Stimulated activated CD4-positive, alpha-beta T cell treated with anti-CD3 and anti-CD28 coated beads, Interleukin-12 subunit alpha, Interleukin-12 subunit beta, amount 100 ng/mL, for 24 hours (primary cell): ENCODE measurements around the gene UNC5B.

Experiments
- DNase-seq, 2 experiments: peaks; one replicate each; pipeline ENCODE4 v3.0.0-alpha.2; 2020; ENCODE audit warnings: low read depth in 2 of 2

The UNC5B gene

DNA sequence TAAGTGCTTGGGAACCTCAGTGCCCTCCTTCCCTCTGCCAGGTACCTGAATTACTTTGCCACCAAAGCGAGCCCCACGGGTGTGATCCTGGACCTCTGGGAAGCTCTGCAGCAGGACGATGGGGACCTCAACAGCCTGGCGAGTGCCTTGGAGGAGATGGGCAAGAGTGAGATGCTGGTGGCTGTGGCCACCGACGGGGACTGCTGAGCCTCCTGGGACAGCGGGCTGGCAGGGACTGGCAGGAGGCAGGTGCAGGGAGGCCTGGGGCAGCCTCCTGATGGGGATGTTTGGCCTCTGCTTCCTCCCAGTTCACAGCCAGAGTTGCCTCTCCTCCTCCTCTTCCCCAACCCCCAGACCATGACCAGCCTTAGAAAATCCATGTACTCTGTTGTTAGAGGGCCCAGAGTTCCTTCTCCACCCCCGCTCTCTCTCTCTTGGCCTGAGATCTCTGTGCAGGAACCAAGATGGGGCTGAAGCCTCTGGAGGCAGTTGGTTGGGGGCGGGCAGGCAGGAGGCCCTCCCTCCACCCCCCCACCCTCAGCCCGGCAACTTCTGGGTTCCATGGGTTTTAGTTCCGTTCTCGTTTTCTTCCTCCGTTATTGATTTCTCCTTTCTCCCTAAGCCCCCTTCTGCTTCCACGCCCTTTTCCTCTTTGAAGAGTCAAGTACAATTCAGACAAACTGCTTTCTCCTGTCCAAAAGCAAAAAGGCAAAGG is 86.9 kb downstream of the UNC5B start:
- no peak for DNase-seq

DNA sequence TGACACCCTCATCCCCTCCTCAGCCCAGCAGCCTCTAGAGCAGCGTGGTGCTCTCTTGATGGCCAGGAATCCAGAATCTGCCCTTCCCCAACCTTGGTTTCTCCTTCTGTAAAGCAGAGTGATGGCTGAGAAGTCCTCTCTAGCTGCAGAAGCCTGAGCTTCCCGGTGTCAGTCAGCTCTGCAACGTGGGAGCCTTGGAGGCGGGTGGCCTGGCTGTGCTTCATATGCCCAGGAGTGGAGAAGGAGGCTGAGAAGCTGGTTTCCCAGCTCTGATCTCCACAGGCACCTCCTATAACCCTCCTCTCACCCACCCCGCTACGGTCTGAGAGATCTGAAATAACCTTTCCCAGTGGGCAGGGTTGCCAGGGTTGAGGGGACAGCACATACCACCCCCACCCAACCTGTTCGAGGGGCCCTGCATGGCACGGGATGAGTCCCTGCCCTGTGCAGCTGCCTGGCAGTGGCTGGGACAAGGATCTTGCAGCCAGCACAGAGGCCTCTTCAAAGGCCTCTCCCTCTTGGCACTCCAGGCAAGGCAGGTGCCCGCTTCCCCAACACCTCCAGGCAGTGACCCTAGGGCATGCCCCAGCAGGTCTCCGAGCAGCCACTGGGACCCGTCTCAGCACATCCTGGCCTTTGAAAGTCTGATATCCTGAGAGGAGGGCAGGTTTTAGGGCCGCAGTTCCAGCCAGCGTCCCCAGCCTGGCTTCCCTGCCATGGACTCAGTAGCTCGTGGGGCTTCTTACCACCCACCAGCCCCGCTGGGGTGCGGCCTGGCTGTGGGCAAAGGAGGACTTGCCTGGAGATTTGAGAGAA is 88.4 kb downstream of the UNC5B start:
- DNase-seq: no peak

DNA sequence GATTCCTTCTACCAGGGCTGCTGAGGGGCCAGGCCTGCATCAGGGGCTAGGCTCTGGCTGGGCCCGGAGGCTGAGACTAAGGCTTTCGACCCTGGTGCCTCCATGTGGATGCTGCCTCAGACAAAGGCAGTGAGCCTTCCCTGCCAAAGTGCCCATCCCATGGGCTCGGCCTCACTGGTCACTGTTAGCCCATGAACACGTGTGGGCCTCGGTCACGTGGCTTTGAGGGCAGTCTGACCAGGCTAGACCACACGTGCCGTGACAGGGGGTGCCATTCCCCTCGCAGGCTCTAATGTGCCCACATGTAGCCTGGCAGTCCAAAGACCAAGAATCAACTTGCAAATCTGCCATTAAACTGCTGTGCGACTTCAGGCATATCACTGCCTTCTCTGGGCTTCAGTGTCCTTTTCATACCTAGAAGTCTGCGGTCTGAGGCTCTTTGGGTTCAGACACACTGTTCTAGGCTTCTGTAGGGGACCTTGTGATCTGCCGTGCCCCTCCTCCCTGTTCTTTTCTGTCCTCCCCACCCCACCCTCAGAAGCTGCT is 89.1 kb downstream of the UNC5B start:
- no peak for DNase-seq

- no peak for DNase-seq
These were observed 90.1 kb downstream of the UNC5B start for GRCh38 chr10:71302451-71302850.

DNA sequence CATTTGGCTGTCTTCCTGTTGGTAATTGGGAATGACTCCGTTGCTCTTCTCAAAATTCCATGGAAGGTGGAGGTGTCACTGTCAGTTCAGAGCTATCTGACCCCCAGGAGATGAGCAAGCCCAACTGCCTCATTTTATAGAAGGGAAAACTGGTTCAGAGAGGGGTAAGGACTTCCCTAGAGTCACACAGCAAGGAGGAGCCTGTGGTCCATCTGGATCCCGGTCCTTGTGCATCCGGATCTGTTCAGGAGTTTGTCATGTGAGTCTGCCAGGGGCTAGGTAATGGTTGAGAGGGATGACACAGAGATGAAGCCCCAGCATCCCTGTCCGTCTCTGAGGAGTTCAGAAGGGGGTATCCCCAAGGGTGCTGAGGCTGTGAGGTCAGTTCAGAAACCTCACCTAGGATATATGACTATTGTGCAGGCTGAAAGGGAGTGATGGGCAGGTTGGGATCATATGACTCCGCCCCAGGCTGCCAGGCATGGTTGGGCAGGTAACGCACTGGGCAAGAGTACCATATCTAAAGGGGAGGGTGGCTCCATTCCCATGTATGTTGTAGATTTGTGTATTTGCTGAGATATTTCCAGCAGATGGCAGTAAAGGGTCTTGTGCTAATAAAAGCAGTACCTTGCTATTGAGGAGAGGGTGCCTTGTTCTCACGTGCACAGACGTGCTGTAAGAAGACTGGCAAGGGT is 90.7 kb downstream of the UNC5B start:
- DNase-seq: no peak

GRCh38 chr10:71303569-71303907 is 91.2 kb downstream of the UNC5B start:
- DNase-seq: no peak

- DNase-seq: no peak
These were observed 92.5 kb downstream of the UNC5B start for GRCh38 chr10:71304914-71305313.

- no peak for DNase-seq
These were observed 94.6 kb downstream of the UNC5B start for GRCh38 chr10:71306979-71307378.

DNA sequence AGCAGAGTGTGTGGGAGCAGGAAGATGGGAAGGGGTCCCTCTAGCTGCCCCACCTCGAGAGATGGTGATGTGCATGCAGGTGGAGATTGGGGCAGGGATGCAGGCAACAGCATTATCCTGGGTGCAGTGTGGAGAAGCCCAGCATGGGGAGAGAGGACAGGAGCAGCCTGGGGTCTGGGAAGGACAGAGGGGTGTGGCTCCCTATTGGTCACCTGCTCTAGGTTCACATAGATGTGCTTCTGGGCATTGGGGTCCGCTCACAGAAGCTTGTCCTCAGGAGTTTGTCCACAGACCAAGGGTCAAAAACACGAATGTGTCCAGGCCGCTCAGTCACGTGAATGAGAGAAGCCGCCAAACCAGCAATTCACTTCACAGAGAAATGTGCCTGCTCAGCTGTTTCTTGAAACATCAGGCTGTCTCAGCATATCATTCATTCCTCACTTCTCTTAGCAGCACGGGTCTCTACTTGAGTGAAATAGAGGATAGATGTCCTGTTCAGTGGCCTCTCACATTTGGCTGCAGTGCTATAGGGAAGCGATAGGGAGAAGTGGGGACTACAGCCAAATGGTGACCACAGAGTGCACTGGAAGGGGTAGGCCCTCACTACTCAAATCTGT is 95.2 kb downstream of the UNC5B start:
- no peak for DNase-seq

DNA sequence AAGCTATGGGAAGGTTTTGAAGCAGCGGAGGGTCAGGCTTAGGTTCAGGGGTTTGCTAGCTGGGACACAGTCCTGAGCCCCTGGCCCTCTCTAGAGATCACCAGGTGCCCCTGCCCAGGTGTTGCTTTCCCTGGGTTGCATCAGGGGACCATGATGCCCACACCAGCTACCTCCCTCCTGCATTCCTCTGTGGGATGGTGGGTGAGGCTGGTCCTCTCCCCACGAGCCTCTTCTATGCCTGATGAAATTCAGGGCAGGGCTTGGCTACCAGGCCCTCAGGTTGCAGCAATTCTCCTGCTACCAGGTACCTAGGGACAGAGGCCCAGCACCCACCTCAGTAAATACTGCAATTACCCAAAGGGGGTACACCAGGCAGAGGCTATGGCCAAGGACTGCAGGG is 95.9 kb downstream of the UNC5B start:
- no peak for DNase-seq

GRCh38 chr10:71308985-71309384 is 96.6 kb downstream of the UNC5B start:
- no peak for DNase-seq

GRCh38 chr10:71309919-71310318 is 97.5 kb downstream of the UNC5B start:
- DNase-seq: no peak

DNA sequence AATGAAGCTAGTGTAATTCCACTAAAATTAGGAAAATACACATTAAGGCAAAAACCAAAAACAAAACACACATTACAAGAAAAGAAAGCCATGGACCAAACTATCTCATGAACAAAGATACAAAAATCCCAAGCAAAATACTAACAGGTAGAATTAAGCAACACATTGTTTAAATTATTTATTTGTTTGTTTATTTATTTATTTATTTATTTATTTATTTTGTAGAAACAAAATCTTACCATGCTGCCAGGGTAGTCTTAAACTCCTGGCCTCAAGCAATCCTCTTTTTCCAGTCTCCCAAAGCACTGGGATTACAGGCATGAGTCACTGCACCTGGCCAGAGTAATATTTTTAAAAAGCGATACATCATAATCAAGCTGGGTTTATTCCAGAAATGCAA is 99.8 kb downstream of the UNC5B start:
- DNase-seq: no peak

DNA sequence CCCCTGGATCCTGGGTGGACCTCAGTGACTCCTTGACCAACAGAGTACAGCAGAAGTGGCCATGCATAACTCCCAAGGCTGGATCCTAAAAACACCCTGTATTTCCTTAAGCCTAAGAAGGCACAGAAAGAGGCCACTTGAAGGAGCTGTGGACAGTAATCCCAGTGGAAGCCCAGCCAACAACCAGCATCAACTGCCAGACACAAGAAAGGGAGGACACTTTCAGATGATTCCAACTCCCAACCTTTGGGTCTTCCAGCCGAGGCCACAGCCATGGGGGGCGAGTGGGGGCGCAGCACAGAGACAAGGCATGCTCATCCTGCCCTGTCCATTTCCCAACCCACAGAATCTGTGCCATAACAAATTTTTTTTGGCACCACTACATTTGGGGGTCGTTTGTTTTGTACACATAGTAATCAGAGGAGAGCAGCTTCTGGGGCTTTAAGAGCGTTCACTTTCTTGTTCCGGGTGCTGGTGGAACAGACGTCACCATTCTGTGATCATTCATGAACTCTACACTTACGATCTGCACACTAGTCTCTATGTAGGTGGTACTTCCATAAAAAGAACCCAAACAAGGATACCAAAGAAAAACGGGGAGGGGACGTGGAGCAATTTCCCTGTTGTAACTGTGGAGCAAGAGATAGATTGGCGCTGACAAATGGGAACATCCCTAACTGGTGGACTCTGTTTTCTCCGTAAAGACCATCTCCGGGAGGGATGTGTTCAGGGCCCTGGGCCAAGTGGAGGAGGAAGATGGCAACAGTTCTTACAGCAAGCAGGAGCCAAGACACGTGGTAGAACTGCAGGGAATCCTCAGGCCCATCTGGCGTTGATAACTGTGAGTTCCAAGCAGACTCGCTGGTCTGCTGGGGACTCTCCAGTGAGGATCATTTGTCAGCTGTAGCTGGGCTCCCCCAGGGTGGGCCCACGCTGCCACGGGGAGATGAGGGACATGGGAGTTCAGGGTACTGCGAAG is 100.7 kb downstream of the UNC5B start:
- DNase-seq: no peak

- DNase-seq: peak; percentile 26 to 34
These were observed 101.8 kb downstream of the UNC5B start for GRCh38 chr10:71314028-71314693.

DNA sequence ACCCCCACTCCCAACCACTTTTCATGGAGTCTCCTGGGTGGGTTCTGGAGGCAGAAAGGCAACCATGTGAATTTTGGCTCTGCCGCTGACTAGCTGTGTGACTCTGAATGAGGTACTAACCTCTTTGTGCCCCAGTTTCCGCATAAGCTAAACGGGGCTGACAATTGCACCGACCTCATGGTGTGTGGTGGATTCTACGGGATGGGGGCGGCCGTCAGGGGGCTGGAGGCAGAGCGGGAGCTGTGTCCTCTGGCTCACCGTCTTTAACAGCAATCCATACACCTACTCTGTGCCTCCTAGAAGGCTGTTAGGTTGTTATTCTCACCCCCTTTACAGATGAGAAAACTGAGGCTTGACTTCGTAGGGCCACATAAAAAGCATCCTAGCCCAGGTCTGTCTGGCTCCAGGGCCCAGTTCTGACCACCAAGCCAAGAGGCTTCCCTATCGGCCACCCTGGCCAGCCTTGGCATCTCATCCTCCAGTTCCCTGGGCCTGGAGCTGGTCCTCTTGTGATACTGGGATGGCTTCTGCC is 102.4 kb downstream of the UNC5B start:
- DNase-seq: no peak

- no peak for DNase-seq
These were observed 103.9 kb downstream of the UNC5B start for GRCh38 chr10:71316056-71316785.

DNA sequence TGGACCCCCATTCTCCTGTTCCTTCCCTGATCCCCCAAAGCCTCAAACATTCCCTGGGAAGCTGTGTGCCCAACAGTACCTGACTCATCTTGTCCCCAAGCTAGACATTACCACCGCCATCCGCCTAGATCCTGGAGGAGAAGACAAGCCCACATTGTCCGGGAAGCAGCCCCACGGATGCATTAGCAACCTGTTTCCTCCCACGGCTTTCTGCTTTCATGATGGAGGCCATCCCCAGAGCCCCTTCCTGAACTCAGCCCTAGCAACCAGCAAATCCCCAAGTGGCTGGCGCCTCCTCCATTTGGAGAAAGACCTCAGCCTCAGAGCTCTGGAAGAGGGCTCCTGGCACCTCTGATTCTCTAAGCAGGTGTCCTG is 104.4 kb downstream of the UNC5B start:
- DNase-seq: no peak

- DNase-seq: no peak
These were observed 105.4 kb downstream of the UNC5B start for GRCh38 chr10:71317739-71318138.
